OCI-LY1 (cell line): ENCODE results near the gene PARN.

Experiments used
- EZH2 ChIP-seq: fragments of 200-600 bp; sonication (generic), shearing (Covaris generic); IDR thresholded peaks from 2 replicates; pipeline ENCODE4 v1.8.0; 2017; ENCODE audit warnings: borderline replicate concordance, mixed run types, mild to moderate bottlenecking, antibody characterized with exemption, low read length, moderate library complexity, mixed read lengths
- TF ChIP-seq, protein P1 (sequence below): fragments of 200-600 bp; sonication (generic), shearing (Covaris generic); IDR thresholded peaks from 2 replicates; pipeline ENCODE4 v1.5.1; 2017; ENCODE audit warnings: mild to moderate bottlenecking, antibody characterized with exemption, low read length, moderate library complexity, mixed read lengths

DNA sequence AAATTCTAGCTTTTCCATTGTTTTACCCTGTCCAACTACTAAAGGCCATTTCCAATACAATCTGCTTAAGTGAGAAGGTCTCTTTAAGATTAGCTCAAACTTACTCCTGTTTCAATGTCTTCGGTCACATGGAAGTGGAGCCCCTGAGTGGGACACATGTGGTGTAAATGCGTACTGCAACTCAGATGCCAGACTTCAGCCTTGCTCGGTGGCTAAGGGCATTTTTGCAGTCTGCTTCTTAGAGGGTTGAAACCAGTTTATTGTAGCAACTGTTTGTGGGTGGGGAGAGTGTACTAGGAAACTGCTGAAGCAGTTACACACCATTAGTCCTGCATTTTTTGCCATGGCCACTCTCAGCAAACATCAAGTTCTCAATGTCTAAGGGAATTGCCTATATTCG, 140.6 kb downstream of the PARN start:
- TF ChIP-seq, protein P1, sequence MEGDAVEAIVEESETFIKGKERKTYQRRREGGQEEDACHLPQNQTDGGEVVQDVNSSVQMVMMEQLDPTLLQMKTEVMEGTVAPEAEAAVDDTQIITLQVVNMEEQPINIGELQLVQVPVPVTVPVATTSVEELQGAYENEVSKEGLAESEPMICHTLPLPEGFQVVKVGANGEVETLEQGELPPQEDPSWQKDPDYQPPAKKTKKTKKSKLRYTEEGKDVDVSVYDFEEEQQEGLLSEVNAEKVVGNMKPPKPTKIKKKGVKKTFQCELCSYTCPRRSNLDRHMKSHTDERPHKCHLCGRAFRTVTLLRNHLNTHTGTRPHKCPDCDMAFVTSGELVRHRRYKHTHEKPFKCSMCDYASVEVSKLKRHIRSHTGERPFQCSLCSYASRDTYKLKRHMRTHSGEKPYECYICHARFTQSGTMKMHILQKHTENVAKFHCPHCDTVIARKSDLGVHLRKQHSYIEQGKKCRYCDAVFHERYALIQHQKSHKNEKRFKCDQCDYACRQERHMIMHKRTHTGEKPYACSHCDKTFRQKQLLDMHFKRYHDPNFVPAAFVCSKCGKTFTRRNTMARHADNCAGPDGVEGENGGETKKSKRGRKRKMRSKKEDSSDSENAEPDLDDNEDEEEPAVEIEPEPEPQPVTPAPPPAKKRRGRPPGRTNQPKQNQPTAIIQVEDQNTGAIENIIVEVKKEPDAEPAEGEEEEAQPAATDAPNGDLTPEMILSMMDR: peak; percentile 16; the same call in 1 of the 2 replicates
- no peak for TF ChIP-seq EZH2
